ENCODE data around the gene VPS35L. TPM values are rescaled to one million over a fixed set of nuclear protein-coding genes. Genes with fewer than 3 reads are reported as not detected.
A peak's percentile ranks its signal among the peaks of the same experiment; 100 is the strongest.

The VPS35L gene
- total and polyA plus RNA-seq, 2 of the 13 experiments (the other 11 are each of a cell fraction or from before 2014, with no cell fraction given) = 1.4 to 1.6 TPM

GRCh38 chr16:19655242-19655777, 99.8 kb downstream of the VPS35L start:
- Histone ChIP-seq H3K4me3 (replicated peaks in 1 of 3; ENCODE audit: insufficient read depth in 1 of 3, low read depth in 2 of 3, low read length in 3 of 3) (no peak overlapping the region), H3K79me2 (ENCODE audit: insufficient read depth, low read length) (no peaks in the 10 kb centered on the region), H3K36me3 (replicated peaks in 1 of 2; ENCODE audit: control insufficient read depth in 1 of 2, insufficient read depth in 2 of 2, low read length in 2 of 2) (no peaks in the 10 kb centered on the region), H4K20me1 (ENCODE audit: insufficient read depth, low read length) (no peaks in the 10 kb centered on the region), H3K9ac (ENCODE audit: insufficient read depth, low read depth, low read length) (no peak overlapping the region), H3K27me3 (ENCODE audit: control insufficient read depth in 1 of 2, insufficient read depth in 2 of 2, low read length in 2 of 2) (no peaks in the 10 kb centered on the region), H3K9me3 (ENCODE audit: low read length) (no peaks in the 10 kb centered on the region), H3K4me2 (ENCODE audit: low read depth, low read length) (no peak overlapping the region), H3K4me1 (ENCODE audit: insufficient read depth, low read length) (peaks cover 1% of the 10 kb centered on the region), H3K27ac (ENCODE audit: extremely low read length, insufficient read depth, low read length) (no peak overlapping the region), H2AFZ (ENCODE audit: low read length) (no peak overlapping the region)
- DNase-seq (ENCODE audit: low spot score) = no peak
- TF ChIP-seq KLF13 (CRISPR knock-in tag; IDR thresholded peaks at IDR 0.05) = no peak
- no peak for ATAC-seq
- POLR2A ChIA-PET = no interaction called here
- intact Hi-C loops (cut with micrococcal nuclease; ENCODE audit: unreplicated experiment) = no loop called here
- CTCF ChIA-PET (ENCODE audit: low intra/inter-chr PET ratio, low total read pairs) = no interaction called here
- no peak for FAIRE-seq
- in situ Hi-C loops (cut with HindIII; ENCODE audit: extremely low pct_ligation_motif_present, low pct_unique_long_range_greater_than_20kb) = no loop called here
- 65% methylated on average over 9 of the region's 9 CpGs for WGBS (ENCODE audit: low lambda C conversion rate)
- no TSS peak for BruUV-seq (replicated peaks)

- Histone ChIP-seq H4K20me1 (ENCODE audit: insufficient read depth, low read length) (no peaks in the 10 kb centered on the region), H2AFZ (ENCODE audit: low read length) (no peak overlapping the region), H3K9ac (ENCODE audit: insufficient read depth, low read depth, low read length) (no peak overlapping the region), H3K27me3 (ENCODE audit: control insufficient read depth in 1 of 2, insufficient read depth in 2 of 2, low read length in 2 of 2) (no peaks in the 10 kb centered on the region), H3K4me2 (ENCODE audit: low read depth, low read length) (no peak overlapping the region), H3K27ac (ENCODE audit: extremely low read length, insufficient read depth, low read length) (no peak overlapping the region), H3K79me2 (ENCODE audit: insufficient read depth, low read length) (no peaks in the 10 kb centered on the region), H3K36me3 (replicated peaks in 1 of 2; ENCODE audit: control insufficient read depth in 1 of 2, insufficient read depth in 2 of 2, low read length in 2 of 2) (no peaks in the 10 kb centered on the region), H3K4me3 (replicated peaks in 1 of 3; ENCODE audit: insufficient read depth in 1 of 3, low read depth in 2 of 3, low read length in 3 of 3) (no peak overlapping the region), H3K9me3 (ENCODE audit: low read length) (peaks cover 18% of the 10 kb centered on the region), H3K4me1 (ENCODE audit: insufficient read depth, low read length) (no peaks in the 10 kb centered on the region)
- ChIA-PET POLR2A (no interaction called here), CTCF (ENCODE audit: low intra/inter-chr PET ratio, low total read pairs) (no interaction called here)
- no TSS peak for BruUV-seq (replicated peaks)
- intact Hi-C loops (cut with micrococcal nuclease; ENCODE audit: unreplicated experiment) = no loop called here
- TF ChIP-seq YEATS2 (CRISPR knock-in tag; IDR thresholded peaks at IDR 0.05; ENCODE audit: borderline replicate concordance) = no peak
- ATAC-seq = no peak
- in situ Hi-C loops (cut with HindIII; ENCODE audit: extremely low pct_ligation_motif_present, low pct_unique_long_range_greater_than_20kb) = no loop called here
- FAIRE-seq = no peak
- WGBS (ENCODE audit: low lambda C conversion rate) = 82% methylated on average over 4 of the region's 4 CpGs
- no peak for DNase-seq (ENCODE audit: low spot score)
Observed at GRCh38 chr16:19657831-19658230, 102.3 kb downstream of the VPS35L start.

GRCh38 chr16:19659554-19659953, 104.1 kb downstream of the VPS35L start:
- WGBS (ENCODE audit: low lambda C conversion rate) = 94% methylated on average over 1 of the region's 1 CpG
- ChIA-PET POLR2A (no interaction called here), CTCF (ENCODE audit: low intra/inter-chr PET ratio, low total read pairs) (interaction anchor here (1.0 kb wide), 1 partner anchor 227 kb away, joined by 3 read pairs; no protein-coding TSS in a partner anchor)

More at GRCh38 chr16:19659554-19659953, 104.1 kb downstream of the VPS35L start:
- no peaks in the 10 kb centered on the region for H3K4me1 ChIP-seq (ENCODE audit: insufficient read depth, low read length)
- no peak for ATAC-seq
- H3K9me3 ChIP-seq (ENCODE audit: low read length) = peaks cover 18% of the 10 kb centered on the region
- H3K9ac ChIP-seq (ENCODE audit: insufficient read depth, low read depth, low read length) = no peak overlapping the region
- in situ Hi-C loops (cut with HindIII; ENCODE audit: extremely low pct_ligation_motif_present, low pct_unique_long_range_greater_than_20kb) (no loop called here), intact Hi-C loops (cut with micrococcal nuclease; ENCODE audit: unreplicated experiment) (no loop called here)
- H3K27ac ChIP-seq (ENCODE audit: extremely low read length, insufficient read depth, low read length) = no peak overlapping the region
- FAIRE-seq = no peak
- no peaks in the 10 kb centered on the region for H3K79me2 ChIP-seq (ENCODE audit: insufficient read depth, low read length)
- no peaks in the 10 kb centered on the region for H3K27me3 ChIP-seq (ENCODE audit: control insufficient read depth in 1 of 2, insufficient read depth in 2 of 2, low read length in 2 of 2)
- no peaks in the 10 kb centered on the region for H3K36me3 ChIP-seq (replicated peaks in 1 of 2; ENCODE audit: control insufficient read depth in 1 of 2, insufficient read depth in 2 of 2, low read length in 2 of 2)
- no peak for DNase-seq (ENCODE audit: low spot score)
- BruUV-seq (replicated peaks) = no TSS peak
- no peak overlapping the region for H3K4me3 ChIP-seq (replicated peaks in 1 of 3; ENCODE audit: insufficient read depth in 1 of 3, low read depth in 2 of 3, low read length in 3 of 3)
- H4K20me1 ChIP-seq (ENCODE audit: insufficient read depth, low read length) = no peaks in the 10 kb centered on the region
- TF ChIP-seq STAG1 (CRISPR knock-in tag; IDR thresholded peaks at IDR 0.05) = peak; percentile 61
- no peak for TF ChIP-seq ZNF597 (CRISPR knock-in tag; IDR thresholded peaks at IDR 0.05)
- peak; percentile 40 for TF ChIP-seq CTCF (CRISPR knock-in tag; IDR thresholded peaks at IDR 0.05)
- no peak overlapping the region for H3K4me2 ChIP-seq (ENCODE audit: low read depth, low read length)
- no peak overlapping the region for H2AFZ ChIP-seq (ENCODE audit: low read length)

All from HepG2 (cell line).